GM23248 (cell line): Measurements from ENCODE around the gene ARHGEF7. TPM values are rescaled to one million over a fixed set of nuclear protein-coding genes. Genes with fewer than 3 reads are reported as not detected.
A peak's percentile ranks its signal among the peaks of the same experiment; 100 is the strongest.

Source experiments
- DNase-seq: peaks from one replicate; pipeline ENCODE4 v3.0.0-alpha.2; 2015
- H2AFZ ChIP-seq: fragments of 200-600 bp; sonication (generic); 2 replicates; pipeline ENCODE4 v1.6.1; 2016; ENCODE audit warnings: antibody characterized with exemption
- H3F3A ChIP-seq: fragments of 200-600 bp; sonication (generic); 2 replicates; pipeline ENCODE4 v1.6.1; 2016; ENCODE audit warnings: mild to moderate bottlenecking, antibody characterized with exemption, mixed run types; ENCODE audit not compliant: insufficient read depth
- H3K27ac ChIP-seq: fragments of 200-600 bp; sonication (generic); 2 replicates; pipeline ENCODE4 v1.5.1; 2016; ENCODE audit warnings: mild to moderate bottlenecking
- H3K27me3 ChIP-seq: fragments of 200-600 bp; sonication (generic); replicated peaks from 2 replicates; pipeline ENCODE4 v1.6.1; 2016; ENCODE audit warnings: mild to moderate bottlenecking; ENCODE audit not compliant: insufficient read depth
- H3K36me3 ChIP-seq: fragments of 200-600 bp; sonication (generic); 2 replicates; pipeline ENCODE4 v1.6.1; 2016; ENCODE audit warnings: low read depth, mild to moderate bottlenecking
- H3K4me1 ChIP-seq: fragments of 200-600 bp; sonication (generic); 2 replicates; pipeline ENCODE4 v1.6.1; 2016; ENCODE audit warnings: mild to moderate bottlenecking; ENCODE audit not compliant: insufficient read depth
- H3K4me2 ChIP-seq: fragments of 200-600 bp; sonication (generic); one replicate; pipeline ENCODE4 v1.6.1; 2016; ENCODE audit warnings: mild to moderate bottlenecking; ENCODE audit not compliant: unreplicated experiment
- H3K4me3 ChIP-seq: fragments of 200-600 bp; sonication (generic); 2 replicates; pipeline ENCODE4 v1.5.1; 2016; ENCODE audit warnings: mild to moderate bottlenecking
- H3K79me2 ChIP-seq: fragments of 200-600 bp; sonication (generic); 2 replicates; pipeline ENCODE4 v1.6.1; 2016; ENCODE audit warnings: mild to moderate bottlenecking; ENCODE audit not compliant: insufficient read depth
- H3K9ac ChIP-seq: fragments of 200-600 bp; sonication (generic); 2 replicates; pipeline ENCODE4 v1.6.1; 2016; ENCODE audit warnings: mild to moderate bottlenecking
- H3K9me2 ChIP-seq: fragments of 200-600 bp; sonication (generic); 2 replicates; pipeline ENCODE4 v1.6.1; 2016; ENCODE audit warnings: mixed run types, mild to moderate bottlenecking, moderate library complexity; ENCODE audit not compliant: insufficient read depth
- H3K9me3 ChIP-seq: fragments of 200-600 bp; sonication (generic); one replicate; pipeline ENCODE4 v1.6.1; 2017; ENCODE audit warnings: low read depth
- H4K20me1 ChIP-seq: fragments of 200-600 bp; sonication (generic); 2 replicates; pipeline ENCODE4 v1.6.0; 2016; ENCODE audit not compliant: insufficient read depth
- EZH2 ChIP-seq: fragments of 200-600 bp; sonication (generic); IDR thresholded peaks from 2 replicates; pipeline ENCODE4 v1.6.1; 2018; ENCODE audit warnings: antibody characterized with exemption, mild to moderate bottlenecking; ENCODE audit not compliant: insufficient read depth, poor library complexity, severe bottlenecking
- EZH2phosphoT487 ChIP-seq: fragments of 200-600 bp; sonication (generic); IDR thresholded peaks from 2 replicates; pipeline ENCODE4 v1.6.1; 2018; ENCODE audit warnings: antibody characterized with exemption, moderate library complexity, mild to moderate bottlenecking, low read depth; ENCODE audit not compliant: insufficient read depth
- WGBS, 2 experiments: methylation state at CpG; one replicate each; pipeline ENCODE4 v1.1.6; 2015 to 2017; ENCODE audit warnings: low lambda C conversion rate in 2 of 2, low coverage in 1 of 2; ENCODE audit errors: missing lambda C conversion rate in 2 of 2; 5-methylcytosine and 5-hydroxymethylcytosine counted together
- in situ Hi-C: fragments of 300-500 bp; cut with MboI; formaldehyde crosslinking; loops from 2 replicates; pipeline ENCODE4 v1.15.0; 2020
- polyA plus RNA-seq: library from polyadenylated mRNA; unstranded; fragments of >200 nt; fragmentation: Nextera tagmentation; extraction: Ambion mirVana; gene quantifications from 2 replicates; pipeline ENCODE4 v1.2.1, GENCODE V29; 2016
- total RNA-seq: library from RNA; depleted of rRNA; stranded (reverse); fragments of >200 nt; shearing (Covaris generic); gene quantifications from 2 replicates; pipeline ENCODE4 v1.2.3, GENCODE V29; 2014

The ARHGEF7 gene
- total and polyA plus RNA-seq, 2 experiments from 2014 or later: 19.0 to 23.0 TPM

- 91 to 92% methylated on average over 10 of the region's 10 CpGs for WGBS, 2 experiments
- Histone ChIP-seq H3F3A (peaks cover 28% of the 10 kb centered on the region), H3K9me2 (no peaks in the 10 kb centered on the region), H3K4me2 (no peak overlapping the region), H3K79me2 (peaks cover 23% of the 10 kb centered on the region; the same call in 1 of the 2 replicates), H3K36me3 (peaks cover 36% of the 10 kb centered on the region), H3K9me3 (no peaks in the 10 kb centered on the region), H3K27ac (no peak overlapping the region), H3K27me3 (no peaks in the 10 kb centered on the region), H3K9ac (no peak overlapping the region), H4K20me1 (no peaks in the 10 kb centered on the region), H2AFZ (no peak overlapping the region), H3K4me3 (no peak overlapping the region), H3K4me1 (peaks cover 25% of the 10 kb centered on the region)
- in situ Hi-C loops: no loop called here
- DNase-seq: no peak
- TF ChIP-seq EZH2phosphoT487 (no peak), EZH2 (no peak)
These were observed 163.1 kb downstream of the ARHGEF7 start for GRCh38 chr13:111278258-111278657.

- Histone ChIP-seq H3K27ac (no peak overlapping the region), H3K9me3 (no peaks in the 10 kb centered on the region), H3K9me2 (no peaks in the 10 kb centered on the region), H3K4me2 (no peak overlapping the region), H3K27me3 (no peaks in the 10 kb centered on the region), H3K36me3 (peaks cover 41% of the 10 kb centered on the region), H3K9ac (no peak overlapping the region), H3K79me2 (peaks cover 21% of the 10 kb centered on the region; the same call in 1 of the 2 replicates), H3F3A (peaks cover 28% of the 10 kb centered on the region), H4K20me1 (no peaks in the 10 kb centered on the region), H3K4me3 (no peak overlapping the region), H2AFZ (no peak overlapping the region), H3K4me1 (peaks cover 25% of the 10 kb centered on the region)
- TF ChIP-seq EZH2phosphoT487: no peak
- in situ Hi-C loops: no loop called here
- DNase-seq: no peak
- WGBS, 2 experiments: 88 to 93% methylated on average over 17 of the region's 17 CpGs
These were observed 163.9 kb downstream of the ARHGEF7 start for GRCh38 chr13:111278743-111279652.

- Histone ChIP-seq H3K4me2 (no peak overlapping the region), H3K79me2 (peaks cover 21% of the 10 kb centered on the region; the same call in 1 of the 2 replicates), H3K4me3 (no peak overlapping the region), H3K27me3 (no peaks in the 10 kb centered on the region), H3K9ac (no peak overlapping the region), H3K27ac (peak overlapping the region; percentile 71), H3K36me3 (peaks cover 33% of the 10 kb centered on the region), H3K4me1 (peaks cover 25% of the 10 kb centered on the region), H4K20me1 (no peaks in the 10 kb centered on the region), H3K9me3 (no peaks in the 10 kb centered on the region), H2AFZ (no peak overlapping the region), H3F3A (peaks cover 28% of the 10 kb centered on the region), H3K9me2 (no peaks in the 10 kb centered on the region)
- in situ Hi-C loops: no loop called here
- no peak for DNase-seq
- TF ChIP-seq EZH2phosphoT487: no peak
- no peak for TF ChIP-seq EZH2
- 90 to 93% methylated on average over 12 of the region's 12 CpGs for WGBS, 2 experiments
These were observed 165.1 kb downstream of the ARHGEF7 start for GRCh38 chr13:111280226-111280625.

- Histone ChIP-seq H3K4me1 (peaks cover 25% of the 10 kb centered on the region), H3F3A (peaks cover 28% of the 10 kb centered on the region), H3K27me3 (no peaks in the 10 kb centered on the region), H3K9me3 (no peaks in the 10 kb centered on the region), H3K27ac (peak overlapping the region; percentile 71), H3K4me3 (no peak overlapping the region), H4K20me1 (no peaks in the 10 kb centered on the region), H3K4me2 (peak overlapping the region; percentile 69), H2AFZ (no peak overlapping the region), H3K9ac (peak overlapping the region; percentile 28), H3K79me2 (peaks cover 26% of the 10 kb centered on the region), H3K9me2 (no peaks in the 10 kb centered on the region), H3K36me3 (peaks cover 29% of the 10 kb centered on the region)
- WGBS, 2 experiments: 65 to 67% methylated on average over 12 of the region's 12 CpGs
- TF ChIP-seq EZH2phosphoT487 (no peak), EZH2 (no peak)
- DNase-seq: peak; percentile 73
- in situ Hi-C loops: no loop called here
These were observed 165.8 kb downstream of the ARHGEF7 start for GRCh38 chr13:111280681-111281585.
